HepG2 (cell line): ENCODE measurements around the gene SOX13. TPM values are rescaled to one million over a fixed set of nuclear protein-coding genes. Genes with fewer than 3 reads are reported as not detected.

Experiments
- AHR ChIP-seq: IDR thresholded peaks from 2 replicates; pipeline ENCODE4 v1.6.1; 2018; ENCODE audit warnings: missing genetic modification reagents, missing compliant biosample characterization
- ARID3A ChIP-seq: IDR thresholded peaks from 2 replicates; pipeline ENCODE4 v1.6.1; 2012; ENCODE audit warnings: low read depth, low read length, improper control_type of control experiment
- CCAR2 ChIP-seq: fragments of 200-400 bp; formaldehyde crosslinking; optimal IDR thresholded peaks from 2 replicates; pipeline ENCODE3; 2018; ENCODE audit warnings: low read depth, mild to moderate bottlenecking, low read length, moderate library complexity
- FOSL1 ChIP-seq: sonication (generic); formaldehyde crosslinking; IDR thresholded peaks from 2 replicates; pipeline ENCODE4 v1.9.0; 2021; ENCODE audit warnings: missing genetic modification reagents, borderline replicate concordance
- HES4 ChIP-seq: sonication (generic); formaldehyde crosslinking; IDR thresholded peaks from 2 replicates; pipeline ENCODE4 v1.9.0; 2021; ENCODE audit warnings: mild to moderate bottlenecking, missing genetic modification reagents, borderline replicate concordance
- HMGA1 ChIP-seq: sonication (generic); formaldehyde crosslinking; conservative IDR thresholded peaks from 2 replicates; pipeline ENCODE4 v1.4.0; 2020; ENCODE audit warnings: missing genetic modification reagents
- IKZF5 ChIP-seq: IDR thresholded peaks from 2 replicates; pipeline ENCODE4 v1.6.1; 2018; ENCODE audit warnings: missing genetic modification reagents, mild to moderate bottlenecking, missing compliant biosample characterization
- IRF1 ChIP-seq: sonication (generic); formaldehyde crosslinking; IDR thresholded peaks from 2 replicates; pipeline ENCODE4 v1.4.0; 2020; ENCODE audit warnings: low read depth, mild to moderate bottlenecking, missing genetic modification reagents
- KLF12 ChIP-seq: sonication (generic); formaldehyde crosslinking; IDR thresholded peaks from 2 replicates; pipeline ENCODE4 v1.4.0; 2020; ENCODE audit warnings: missing genetic modification reagents, borderline replicate concordance
- MYC ChIP-seq: sonication (generic); formaldehyde crosslinking; IDR thresholded peaks from 2 replicates; pipeline ENCODE4 v1.9.0; 2021; ENCODE audit warnings: missing genetic modification reagents, borderline replicate concordance
- NCOA2 ChIP-seq: sonication (generic); formaldehyde crosslinking; IDR thresholded peaks from 2 replicates; pipeline ENCODE4 v1.8.0; 2022; ENCODE audit warnings: inconsistent platforms
- NKX3-1 ChIP-seq: sonication (generic); formaldehyde crosslinking; IDR thresholded peaks from 2 replicates; pipeline ENCODE4 v1.5.0; 2020; ENCODE audit warnings: missing genetic modification reagents
- PATZ1 ChIP-seq: sonication (generic); formaldehyde crosslinking; IDR thresholded peaks from 2 replicates; pipeline ENCODE4 v1.4.0; 2020; ENCODE audit warnings: missing genetic modification reagents
- PTBP1 ChIP-seq: fragments of 200-400 bp; formaldehyde crosslinking; IDR thresholded peaks from 2 replicates; pipeline ENCODE4 v1.6.1; 2018; ENCODE audit warnings: low read length, low read depth; ENCODE audit not compliant: poor library complexity, severe bottlenecking
- TFE3 ChIP-seq: IDR thresholded peaks from 2 replicates; pipeline ENCODE4 v1.6.1; 2016
- ZBTB25 ChIP-seq: IDR thresholded peaks from 2 replicates; pipeline ENCODE4 v1.6.1; 2018; ENCODE audit warnings: missing genetic modification reagents
- ZNF331 ChIP-seq: sonication (generic); formaldehyde crosslinking; IDR thresholded peaks from 2 replicates; pipeline ENCODE4 v1.4.0; 2020; ENCODE audit warnings: missing genetic modification reagents
- ZNF362 ChIP-seq: sonication (generic); formaldehyde crosslinking; IDR thresholded peaks from 2 replicates; pipeline ENCODE4 v1.4.0; 2020; ENCODE audit warnings: missing genetic modification reagents, mild to moderate bottlenecking, borderline replicate concordance
- ZNF563 ChIP-seq: sonication (generic); formaldehyde crosslinking; IDR thresholded peaks from 2 replicates; pipeline ENCODE4 v1.8.0; 2022; ENCODE audit warnings: mild to moderate bottlenecking, moderate library complexity, missing genetic modification reagents
- ZNF589 ChIP-seq: sonication (generic); formaldehyde crosslinking; conservative IDR thresholded peaks from 2 replicates; pipeline ENCODE4 v1.8.0; 2022; ENCODE audit warnings: mild to moderate bottlenecking, moderate library complexity, missing genetic modification reagents
- polyA plus RNA-seq, 8 experiments: library from polyadenylated mRNA; depleted of rRNA in 3 of 8; stranded (reverse) in 7 of 8; unstranded in 1 of 8; fragments of >200 nt; fragmentation: Illumina TruSeq in 4 of 8; extraction: Trizol in 4 of 8; gene quantifications; 2 replicates each; pipeline versions ENCODE4 v1.2.1 to v1.2.3, GENCODE V29; 2011 to 2016; ENCODE audit warnings: low read depth in 4 of 8, missing spikeins in 1 of 8, mixed read lengths in 1 of 8; ENCODE audit not compliant: insufficient read depth in 1 of 8
- total RNA-seq, 5 experiments: library from RNA; depleted of rRNA; stranded (reverse); fragments of >200 nt; fragmentation: Illumina TruSeq; extraction: Trizol; gene quantifications; 2 replicates each; pipeline ENCODE4 v1.2.3, GENCODE V29; 2016; ENCODE audit warnings: low read depth in 1 of 5

SOX13 gene
- total and polyA plus RNA-seq, 2 of the 13 experiments (the other 11 are each of a cell fraction or from before 2014, with no cell fraction given): 13.3 to 15.8 TPM

- TF ChIP-seq ZNF362: no peak
- TF ChIP-seq TFE3 (CRISPR knock-in tag): peak; percentile 73; the same call in 1 of the 2 replicates
- no peak for TF ChIP-seq PTBP1
- no peak for TF ChIP-seq ZNF589 (CRISPR knock-in tag)
- no peak for TF ChIP-seq ZNF563 (CRISPR knock-in tag)
- TF ChIP-seq KLF12 (CRISPR knock-in tag): no peak
- TF ChIP-seq NKX3-1 (CRISPR knock-in tag): no peak
- peak; percentile 90 for TF ChIP-seq NCOA2 (CRISPR knock-in tag)
- TF ChIP-seq FOSL1 (CRISPR knock-in tag): no peak
- TF ChIP-seq CCAR2: no peak
- TF ChIP-seq AHR (CRISPR knock-in tag): no peak; the same call in 1 of the 2 replicates
- TF ChIP-seq MYC (CRISPR knock-in tag): no peak; the same call in 1 of the 2 replicates
- TF ChIP-seq PATZ1: peak; percentile 91
- TF ChIP-seq ZNF331 (CRISPR knock-in tag): peak; percentile 90
- TF ChIP-seq HMGA1 (CRISPR knock-in tag): no peak
- TF ChIP-seq IRF1 (CRISPR knock-in tag): no peak
- peak; percentile 86 for TF ChIP-seq ARID3A
- TF ChIP-seq HES4: no peak
- peak; percentile 83; the same call in 1 of the 2 replicates for TF ChIP-seq ZBTB25 (CRISPR knock-in tag)
- TF ChIP-seq IKZF5 (CRISPR knock-in tag): peak; percentile 32; the same call in 1 of the 2 replicates
Observed at GRCh38 chr1:204145033-204145504, 72.2 kb downstream of the SOX13 start (continued).
